Renal cortical epithelial cell (primary cell): ENCODE measurements around the gene OR7D2. TPM values are rescaled to one million over a fixed set of nuclear protein-coding genes. Genes with fewer than 3 reads are reported as not detected.
"Not testable (repeated sequence)": the region's sequence is repeated elsewhere in the genome, so short reads cannot be mapped to it uniquely, and the experiment has no call there.

Experiments
- DNase-seq: peaks from one replicate; pipeline ENCODE4 v3.0.0-alpha.2; 2011; ENCODE audit warnings: low read depth
- total RNA-seq: library from RNA; depleted of rRNA; stranded (reverse); fragments of >200 nt; gene quantifications from 2 replicates; pipeline ENCODE4 v1.2.3, GENCODE V29; 2014

OR7D2 gene
- under 0.01 TPM in 1 of 2 replicates, not detected in the other for total RNA-seq

DNA sequence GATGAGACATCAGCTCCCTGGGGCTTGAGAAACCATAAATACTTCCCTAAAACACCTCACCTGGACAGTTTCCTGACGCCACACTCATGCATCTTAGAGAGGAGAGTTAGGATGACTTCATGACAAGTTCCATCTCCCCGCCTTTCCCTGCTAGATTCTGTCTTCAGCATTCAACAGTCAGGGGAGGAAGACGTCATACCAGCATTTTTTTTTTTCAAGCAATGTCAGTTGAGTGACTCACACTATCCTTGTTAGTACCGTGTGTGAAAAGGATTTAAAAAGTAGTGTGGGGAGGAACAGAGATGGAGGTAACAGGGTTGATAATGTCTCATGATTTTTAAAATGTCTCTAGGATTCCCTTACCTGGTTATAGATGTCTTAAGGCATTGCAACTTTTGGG, at the start of gene OR7D2:
TSS of gene OR7D2 (plus strand) at position 79 of the 400 bp plus-strand sequence. CDS start 6,803 bp downstream, outside the sequence.
- no peak for DNase-seq

GRCh38 chr19:9130965-9131364, 47.8 kb upstream of the OR7D2 start:
- DNase-seq: no peak

GRCh38 chr19:9132422-9132821, 46.4 kb upstream of the OR7D2 start:
- no peak for DNase-seq

DNA sequence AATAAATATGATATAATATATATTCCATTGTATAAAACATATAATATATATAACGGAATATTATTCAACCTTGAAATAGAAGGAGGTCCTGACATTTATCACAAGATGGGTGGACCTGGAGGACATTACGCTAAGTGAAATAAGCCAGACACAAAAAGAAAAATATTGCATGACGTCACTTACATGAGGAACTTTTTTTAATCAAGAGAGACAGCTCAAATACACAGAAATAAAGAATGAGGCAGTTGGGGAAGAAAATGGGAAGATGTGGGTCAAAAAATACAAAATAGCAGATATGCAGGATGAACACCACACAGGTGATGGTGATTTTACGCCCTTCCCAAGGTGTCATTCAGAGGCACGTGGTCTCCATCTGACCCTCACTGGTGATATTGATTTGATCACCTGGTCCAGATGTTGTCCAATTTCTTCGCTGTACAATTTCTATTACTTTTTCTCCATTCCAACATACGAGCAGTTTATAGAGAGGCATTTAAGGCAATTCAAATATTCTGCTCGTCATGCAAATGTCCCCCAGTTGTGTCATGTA, 39.1 kb upstream of the OR7D2 start:
- DNase-seq: no peak

DNA sequence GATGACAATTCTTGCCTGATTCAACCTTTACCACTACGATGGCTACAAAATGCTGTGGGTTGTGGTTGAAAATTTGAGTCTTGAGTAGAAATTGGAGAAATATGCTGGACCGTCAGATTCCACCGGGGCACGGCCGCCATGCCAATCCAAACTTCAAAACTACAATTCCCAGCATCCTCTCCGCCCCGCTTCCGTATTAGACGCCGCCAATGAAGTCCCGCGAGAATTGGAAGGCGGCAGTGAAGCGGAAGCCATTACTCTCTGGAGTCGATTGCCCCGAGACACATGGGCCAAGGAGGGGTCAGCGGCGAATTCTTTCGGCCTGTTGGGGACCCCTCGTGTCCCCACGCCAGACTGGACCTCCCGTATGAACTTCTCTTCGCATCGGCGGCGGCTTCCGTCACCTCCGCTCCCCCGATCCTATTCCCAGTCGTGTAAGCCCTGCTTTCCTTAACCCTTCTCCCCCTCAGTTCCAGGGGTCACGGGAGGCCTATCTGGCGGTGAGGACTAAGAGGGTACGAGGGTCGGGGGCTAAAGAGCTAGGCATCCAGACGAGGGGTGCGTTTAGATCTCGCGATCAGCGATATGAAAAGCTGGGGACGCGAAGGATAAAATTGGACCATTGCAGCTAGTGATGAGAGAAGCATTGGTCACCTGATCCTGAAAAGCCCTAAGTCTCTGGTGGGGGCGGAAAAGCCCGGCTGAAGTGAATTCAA, 38.5 kb upstream of the OR7D2 start, which contains the start of gene ZNF317:
TSS of gene ZNF317 (plus strand) at position 239 of the 716 bp plus-strand sequence. CDS start 15,620 bp downstream, outside the sequence.
- peak; percentile 84 for DNase-seq

DNA sequence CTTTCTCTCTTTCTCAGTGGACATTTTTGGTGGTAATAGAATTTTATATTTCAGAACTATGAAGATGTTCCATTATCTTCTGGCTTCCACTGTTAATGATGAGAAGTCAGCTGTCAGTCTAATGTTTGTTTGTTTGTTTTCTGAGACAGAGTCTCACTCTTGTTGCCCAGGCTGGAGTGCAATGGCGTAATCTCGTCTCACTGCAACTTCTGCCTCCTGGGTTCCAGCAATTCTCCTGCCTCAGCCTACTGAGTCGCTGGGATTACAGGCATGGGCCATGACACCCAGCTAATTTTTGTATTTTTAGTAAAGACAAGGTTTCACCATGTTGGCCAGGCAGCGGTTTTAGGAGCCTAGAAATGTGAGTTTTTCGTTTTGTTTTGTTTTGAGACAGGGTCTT, 33.9 kb upstream of the OR7D2 start:
- peak; percentile 4 for DNase-seq

- no peak for DNase-seq
These were observed 31.9 kb upstream of the OR7D2 start for GRCh38 chr19:9146882-9147281.

- DNase-seq: no peak
These were observed 30.1 kb upstream of the OR7D2 start for GRCh38 chr19:9148697-9149096.

DNA sequence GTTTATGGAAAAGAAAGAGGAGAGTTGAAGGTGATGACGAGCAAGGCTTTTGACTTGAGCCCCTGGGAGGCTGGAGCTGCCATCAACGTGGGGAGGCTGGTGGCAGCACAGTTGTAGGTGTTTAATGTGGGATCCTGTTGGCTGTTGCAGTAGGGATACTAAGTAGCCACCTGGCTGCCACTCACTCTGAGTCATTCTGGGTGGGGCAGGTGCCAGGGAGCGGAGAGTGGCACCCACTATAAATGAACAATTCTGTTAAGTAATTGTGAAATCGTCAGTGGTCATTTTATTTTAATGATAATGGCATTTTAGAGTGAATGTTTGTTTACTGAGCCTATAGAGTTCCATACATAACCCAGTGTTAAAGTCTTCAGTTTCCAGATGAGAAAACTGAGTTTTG, 28.8 kb upstream of the OR7D2 start:
- DNase-seq: no peak

- no peak for DNase-seq
These were observed 28.1 kb upstream of the OR7D2 start for GRCh38 chr19:9150650-9151049.

- DNase-seq: no peak
These were observed 27.4 kb upstream of the OR7D2 start for GRCh38 chr19:9151367-9151766.

GRCh38 chr19:9155591-9155990, 23.2 kb upstream of the OR7D2 start:
- no peak for DNase-seq

DNA sequence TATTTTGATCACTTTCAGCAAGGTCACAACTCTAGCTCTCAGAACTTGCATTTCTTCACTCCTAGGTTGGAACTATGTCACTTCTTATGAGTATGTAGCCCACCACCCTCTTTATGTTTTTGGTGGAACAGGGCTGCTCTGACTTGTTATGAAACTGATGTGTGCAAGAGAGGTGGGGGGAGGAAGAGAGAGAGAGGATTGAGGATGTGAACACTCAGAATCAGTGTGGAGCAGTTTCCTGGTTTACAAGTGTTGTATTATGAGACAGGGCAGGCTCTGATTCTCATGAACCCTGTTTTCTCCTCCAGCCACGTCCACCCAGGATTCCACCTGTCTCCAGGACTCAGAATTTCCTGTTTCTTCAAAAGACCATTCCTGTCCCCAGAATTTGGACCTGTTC, 22.5 kb upstream of the OR7D2 start:
- no peak for DNase-seq

DNA sequence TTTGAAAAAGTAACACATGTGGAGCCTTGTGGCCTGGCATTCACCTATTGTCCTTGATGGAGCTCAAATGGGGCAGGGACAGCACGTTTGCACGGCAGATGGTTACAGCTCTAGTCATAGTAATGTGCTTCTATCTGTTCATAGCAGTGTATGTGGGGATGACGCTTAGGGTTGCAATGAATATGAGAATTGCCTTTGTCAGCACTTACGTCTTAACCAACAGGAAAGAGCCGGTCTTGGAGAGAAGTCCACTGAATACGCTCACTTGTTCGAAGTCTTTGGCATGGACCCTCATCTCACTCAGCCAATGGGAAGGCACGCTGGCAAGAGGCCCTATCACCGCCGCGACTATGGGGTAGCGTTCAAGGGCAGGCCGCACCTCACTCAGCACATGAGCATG, 18.9 kb upstream of the OR7D2 start:
- DNase-seq: no peak

DNA sequence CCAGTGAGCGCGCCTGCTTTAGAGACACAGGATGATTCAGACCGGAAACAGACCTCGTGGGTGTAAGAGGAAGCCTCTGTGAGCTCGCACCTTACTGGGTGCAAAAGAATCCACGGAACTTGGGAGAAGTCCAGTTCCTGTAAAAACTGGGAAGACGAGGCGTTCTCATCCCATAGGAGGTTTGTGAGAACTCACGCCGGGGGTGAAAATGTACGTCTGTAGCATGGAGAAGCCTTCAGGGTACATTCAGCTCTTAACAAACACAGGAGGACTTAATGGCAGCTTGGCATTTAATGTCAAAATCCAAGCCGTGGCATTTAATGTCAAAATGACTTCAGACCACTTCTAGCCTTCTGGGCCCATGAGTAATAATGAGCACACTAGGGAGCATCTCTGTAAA, 17.4 kb upstream of the OR7D2 start:
- DNase-seq: no peak

DNA sequence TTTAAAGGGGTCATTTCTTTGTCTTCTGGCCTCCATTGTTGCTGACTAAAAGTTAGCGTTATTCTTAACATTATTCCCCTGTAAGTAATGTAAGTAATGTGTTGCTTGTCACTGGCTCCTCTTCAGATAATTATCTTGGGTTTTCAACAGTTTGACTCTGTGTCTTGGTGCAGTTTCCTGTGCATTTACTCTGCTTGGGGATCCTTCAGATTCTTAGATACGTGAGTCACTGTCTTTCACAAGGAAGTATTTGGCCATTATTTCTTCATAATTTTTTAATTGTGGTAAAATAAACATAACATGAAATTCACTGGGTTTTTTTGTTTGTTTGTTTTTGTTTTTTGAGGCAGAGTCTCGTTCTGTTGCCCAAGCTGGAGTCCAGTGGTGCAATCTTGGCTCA, 13.5 kb upstream of the OR7D2 start:
- DNase-seq: peak; percentile 2

DNA sequence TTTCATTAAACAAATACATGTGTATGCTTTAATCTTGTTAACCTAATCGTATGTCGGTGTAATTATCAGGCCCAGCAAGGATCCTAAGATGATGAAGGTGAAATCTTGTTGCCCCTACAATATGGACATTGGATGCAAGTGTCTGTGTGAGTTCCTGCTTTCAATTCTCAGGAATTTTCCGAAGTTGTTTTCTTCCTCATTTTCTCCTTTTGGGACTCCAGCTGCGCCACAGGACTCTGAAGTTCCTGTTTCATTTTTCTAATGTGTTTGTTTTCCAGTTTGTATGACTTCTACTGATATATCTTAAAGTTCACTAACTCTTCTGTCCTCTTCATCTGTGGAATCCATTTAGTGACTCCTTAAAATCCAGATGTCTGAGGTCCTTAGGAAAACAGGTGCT, 11.9 kb upstream of the OR7D2 start:
- no peak for DNase-seq

DNA sequence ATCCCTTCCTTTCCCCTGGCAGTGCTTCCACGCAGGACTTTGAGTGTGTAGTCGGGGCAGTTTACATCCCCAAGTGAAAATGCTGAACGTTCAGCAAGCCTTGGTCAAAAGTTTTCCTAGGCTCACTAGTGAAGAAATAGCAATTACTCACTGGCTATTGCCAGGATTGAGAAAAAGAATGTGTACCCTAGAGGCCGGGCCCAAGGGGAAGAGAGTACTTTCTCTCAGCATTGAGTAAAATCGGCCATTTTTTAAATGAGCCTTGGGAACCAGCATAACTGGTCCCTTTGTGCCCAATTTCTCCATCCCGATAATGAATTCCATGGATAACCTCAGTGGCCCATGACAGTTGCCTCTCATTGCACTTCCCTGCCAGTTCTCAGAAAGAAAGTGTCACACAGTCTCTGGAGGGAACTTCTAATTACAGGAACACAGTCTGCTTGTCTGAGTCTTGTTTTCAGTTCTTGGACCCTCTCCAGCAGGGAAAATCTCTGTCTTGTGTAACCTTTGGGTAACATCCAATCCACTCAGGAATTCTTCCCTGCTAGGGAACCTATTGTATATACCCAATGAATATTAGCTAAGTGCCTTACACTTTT, 7.3 kb upstream of the OR7D2 start:
- no peak for DNase-seq

DNA sequence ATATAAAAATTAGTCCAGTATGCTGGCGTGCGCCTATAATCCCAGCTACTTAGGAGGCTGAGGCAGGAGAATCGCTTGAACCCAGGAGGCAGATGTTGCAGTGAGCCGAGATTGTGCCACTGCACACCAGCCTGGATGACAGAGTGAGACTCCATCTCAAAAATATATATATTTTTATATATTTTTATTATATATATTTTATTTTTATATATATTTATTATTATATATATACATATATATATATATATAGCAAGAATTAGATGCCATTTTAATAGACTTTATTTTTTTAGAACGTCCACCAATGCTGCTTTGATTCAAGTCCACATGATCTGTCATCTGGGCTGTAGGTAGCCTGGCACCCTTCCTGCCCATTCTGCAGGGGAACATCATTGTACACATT, 3.5 kb upstream of the OR7D2 start:
- DNase-seq: no peak

DNA sequence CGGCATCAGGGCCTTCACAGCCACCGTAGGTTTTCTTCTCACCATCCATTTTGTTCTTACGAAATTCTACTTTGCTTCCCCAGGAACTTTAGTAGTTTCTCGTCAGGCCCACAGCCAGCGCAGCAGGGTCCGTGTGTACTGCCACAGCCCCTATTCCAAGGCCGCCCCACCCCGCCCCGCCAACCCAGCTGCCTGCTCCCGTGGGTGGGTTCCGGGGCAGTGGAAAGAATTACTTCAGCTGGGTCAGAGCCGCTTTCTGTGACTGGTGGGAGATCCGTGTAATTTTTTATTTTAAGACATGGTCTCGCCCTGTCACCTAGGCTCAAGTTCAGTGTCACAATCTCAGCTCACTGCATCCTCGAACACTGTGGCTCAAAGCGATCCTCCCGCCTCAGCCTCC, 4.2 kb downstream of the OR7D2 start:
- DNase-seq: no peak

GRCh38 chr19:9187191-9187590, 8.4 kb downstream of the OR7D2 start:
- no peak for DNase-seq

DNA sequence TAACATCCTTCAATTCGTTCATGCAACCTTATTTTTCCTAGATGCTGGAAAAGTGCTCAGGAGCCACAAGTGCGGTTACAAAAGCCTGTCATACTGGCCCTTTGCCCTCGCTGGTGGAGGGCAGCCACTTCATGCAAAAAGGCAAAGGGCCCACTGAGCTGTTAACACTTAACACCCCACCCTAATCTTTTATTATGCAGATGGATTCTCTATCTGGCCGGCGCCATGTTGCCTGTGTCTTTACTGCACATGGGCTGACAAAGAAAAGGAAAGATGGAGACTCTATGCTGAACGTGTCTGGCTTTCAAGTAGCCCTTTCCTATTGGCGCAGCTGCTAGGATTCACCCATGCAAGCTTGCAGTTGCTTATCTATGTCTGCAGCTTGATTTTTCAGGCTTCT, 10.8 kb downstream of the OR7D2 start:
- DNase-seq: no peak

GRCh38 chr19:9198044-9198443, 19.3 kb downstream of the OR7D2 start:
- not testable (repeated sequence) for DNase-seq
